ENCODE data around the gene SYT1.
A peak's percentile ranks its signal among the peaks of the same experiment; 100 is the strongest.

The SYT1 gene

DNA sequence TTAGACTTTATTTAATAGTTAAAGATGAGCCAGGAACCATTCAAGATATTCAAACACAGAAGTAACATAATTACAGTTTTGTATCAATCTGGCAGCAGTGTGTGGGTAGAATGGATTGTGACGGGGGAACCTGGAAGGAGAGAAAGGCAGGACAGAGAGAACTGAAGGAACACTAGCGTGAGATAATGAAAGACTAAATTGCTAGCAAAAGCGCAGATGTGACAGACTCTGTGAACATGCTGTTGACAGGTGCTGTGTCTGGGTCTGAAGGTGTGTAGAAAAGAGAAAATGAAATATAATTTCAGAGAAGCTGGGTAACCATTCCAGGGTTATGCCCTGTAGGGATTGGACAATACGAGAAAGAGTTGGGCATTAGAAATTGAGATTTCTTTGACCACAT lies 372.3 kb downstream of the SYT1 start:
- no peak for DNase-seq

DNA sequence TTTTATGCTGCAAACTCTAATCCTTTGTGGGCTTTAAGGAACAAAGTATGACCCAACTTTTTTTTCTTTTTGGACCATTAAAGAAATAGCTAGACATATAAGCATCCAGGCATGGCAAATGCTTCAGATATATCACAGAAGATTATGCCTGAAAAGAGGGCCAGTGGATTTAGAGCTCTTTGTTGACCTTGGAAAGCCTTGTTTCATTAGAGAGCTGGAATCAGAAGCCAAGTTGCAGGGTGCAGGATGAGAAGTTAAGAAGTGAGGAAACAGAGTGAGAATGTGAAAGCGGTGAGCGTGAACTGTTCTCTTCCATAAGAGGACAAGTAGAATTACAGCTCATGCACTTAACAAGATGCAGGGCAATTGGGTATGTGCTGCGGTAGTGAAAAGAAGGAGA lies 373.7 kb downstream of the SYT1 start:
- DNase-seq: no peak

DNA sequence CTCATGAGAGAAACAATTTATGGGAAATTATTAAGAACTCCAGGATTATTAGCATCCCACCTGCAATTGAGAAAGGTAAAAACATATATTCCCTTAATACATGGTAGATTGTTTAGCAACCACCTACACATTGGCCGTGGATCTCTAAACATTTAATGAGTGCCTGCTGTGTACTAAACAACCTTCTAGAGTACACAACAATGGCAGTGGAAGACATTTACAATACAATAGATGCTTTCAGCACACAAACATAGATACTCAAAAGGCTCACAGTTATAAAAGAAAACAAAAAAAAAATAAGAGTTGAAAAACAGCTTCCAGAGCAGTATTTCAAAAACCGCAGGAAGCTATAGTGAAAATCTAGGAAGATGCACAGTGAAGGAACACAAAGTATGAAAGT lies 382.9 kb downstream of the SYT1 start:
- DNase-seq: no peak

DNA sequence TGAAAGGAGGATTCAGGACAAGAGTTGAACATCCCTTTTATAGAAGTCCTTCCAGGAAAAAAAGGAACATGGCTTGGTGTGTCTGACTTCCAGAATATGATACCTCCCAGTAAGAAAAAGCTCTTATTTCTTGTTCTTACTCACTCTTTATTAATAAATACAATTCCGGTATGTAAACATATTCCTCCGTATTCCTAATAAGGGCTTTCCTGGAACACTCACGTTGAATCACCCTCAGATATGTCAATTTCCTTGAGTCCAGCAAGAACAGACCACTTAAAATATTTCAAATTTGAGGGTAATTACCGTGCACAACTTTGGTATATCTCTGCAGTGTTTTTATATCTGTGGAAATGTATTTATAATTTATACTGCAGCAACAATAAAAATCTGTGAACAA lies 385.6 kb downstream of the SYT1 start:
- DNase-seq: no peak

DNA sequence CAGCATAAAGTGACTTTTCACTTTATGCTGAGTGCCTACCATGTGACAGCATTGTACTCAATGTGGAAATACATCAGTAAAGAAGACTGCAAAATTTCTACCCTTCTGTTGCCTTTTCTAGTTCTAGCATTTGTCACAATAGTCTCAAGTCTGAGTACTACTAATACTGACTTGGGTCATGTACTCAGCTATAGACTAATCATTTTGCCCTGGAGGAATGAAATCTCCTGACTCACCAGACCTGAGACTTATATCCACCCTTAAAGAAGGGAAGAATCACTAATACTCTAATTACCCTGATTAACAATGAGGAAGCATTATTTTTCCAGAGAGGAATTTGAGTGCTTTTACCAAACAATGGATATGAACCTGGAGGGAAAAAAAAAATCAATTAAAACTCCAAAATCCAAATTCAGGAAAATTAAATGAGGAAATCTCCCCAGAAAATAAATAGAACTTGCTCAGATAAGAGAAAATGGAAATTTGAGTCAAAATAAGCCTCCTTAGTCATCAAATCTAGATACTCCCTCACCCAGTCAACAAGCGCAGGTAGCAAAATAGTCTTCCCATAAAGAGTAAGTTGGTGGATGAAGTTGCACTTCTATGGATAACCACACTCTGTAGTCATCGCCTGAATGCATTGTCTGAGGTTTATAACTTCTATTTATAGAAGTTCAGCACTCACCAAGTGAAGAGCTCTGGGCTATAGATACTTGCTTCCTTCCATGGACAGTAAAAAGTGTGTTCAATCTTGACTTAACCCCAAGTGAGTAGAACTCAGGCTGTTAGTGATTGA lies 386.6 kb downstream of the SYT1 start:
- DNase-seq: no peak

DNA sequence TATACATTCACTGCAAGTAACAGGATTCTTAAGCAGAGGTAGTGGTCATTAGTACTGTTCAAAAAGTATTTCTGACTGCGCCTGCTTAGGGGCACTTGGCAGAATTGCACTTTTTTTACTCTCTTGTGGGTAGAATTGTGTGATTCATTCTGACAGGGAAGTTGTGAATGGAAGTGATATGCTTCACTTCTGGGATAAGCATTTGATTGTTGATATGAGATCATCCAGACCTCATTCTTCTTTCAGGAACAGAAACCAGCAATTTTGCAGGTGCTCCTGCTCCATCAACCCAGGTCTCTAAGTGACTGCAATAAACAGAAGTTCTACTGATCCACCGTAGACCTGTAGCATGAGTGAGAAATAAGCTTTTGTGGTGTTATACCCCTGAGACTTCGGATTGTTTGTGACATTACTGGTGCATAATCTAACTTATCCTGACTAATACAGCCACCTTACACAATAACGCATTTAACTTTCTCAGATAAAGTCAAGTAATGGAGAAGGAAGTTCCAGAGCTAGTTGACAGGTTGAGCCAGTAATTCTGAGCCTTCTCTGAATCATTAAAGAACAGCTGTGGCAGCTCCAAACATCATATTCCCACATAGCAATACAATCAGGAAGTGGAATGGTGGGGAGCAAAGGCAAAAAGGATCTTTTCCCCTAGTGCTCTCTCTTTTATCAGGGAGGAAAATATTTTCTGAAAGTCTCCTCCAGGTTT lies 387.9 kb downstream of the SYT1 start:
- DNase-seq: no peak

DNA sequence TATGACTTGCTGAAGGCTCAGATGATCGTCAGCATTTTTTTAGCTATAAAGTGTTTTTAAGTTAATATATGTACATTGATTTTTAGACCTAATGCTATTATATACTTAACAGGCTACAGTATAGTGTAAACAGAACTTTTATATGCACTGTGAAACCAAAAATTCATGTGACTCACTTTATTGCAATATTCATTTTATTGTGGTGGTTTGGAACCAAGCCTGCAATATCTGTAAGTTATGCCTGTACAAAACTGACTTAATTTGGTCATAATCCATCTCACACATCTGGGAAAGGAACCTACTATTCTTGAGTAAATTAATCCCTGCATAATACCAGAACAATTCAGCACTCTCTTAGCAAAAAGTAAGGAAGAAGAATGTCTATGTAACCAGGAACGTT lies 390.7 kb downstream of the SYT1 start:
- DNase-seq: no peak

DNA sequence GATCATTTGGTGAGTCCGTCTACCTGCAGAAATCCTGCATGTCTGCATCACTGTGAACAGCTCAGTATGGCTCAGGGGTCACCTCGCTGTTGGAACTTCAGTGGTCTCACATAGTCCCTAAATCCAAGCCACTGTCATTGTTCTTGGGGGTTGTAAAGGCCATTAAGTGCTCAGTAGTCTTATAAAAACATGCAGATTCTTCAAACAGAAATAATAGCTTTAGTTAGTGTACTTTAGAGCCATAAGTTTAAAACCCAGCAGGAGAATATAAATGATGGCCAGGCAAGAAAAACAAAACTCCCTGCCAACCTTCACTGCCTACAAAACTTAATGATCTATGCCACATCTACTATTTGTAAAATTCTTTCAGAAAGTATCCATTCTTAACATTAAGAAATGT lies 396.3 kb downstream of the SYT1 start:
- no peak for DNase-seq

DNA sequence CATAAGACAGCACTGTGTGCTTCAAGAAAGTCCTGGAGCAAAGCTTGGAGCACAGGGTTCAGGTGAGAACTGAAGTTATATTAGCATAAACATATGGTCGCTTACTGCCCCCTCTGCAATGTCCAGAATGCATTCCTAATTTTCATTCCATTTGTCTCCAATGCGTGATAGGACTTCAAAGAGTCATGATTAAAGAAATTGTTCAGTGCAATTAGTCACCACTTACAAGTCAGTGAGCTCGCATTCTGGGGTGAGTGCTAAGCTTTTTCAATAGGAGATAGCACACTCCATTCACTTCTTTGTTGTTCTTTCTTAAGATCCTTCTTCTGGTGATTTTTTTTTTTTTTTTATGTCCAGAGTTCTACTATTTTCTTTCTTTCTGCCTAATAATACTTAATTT lies 398.4 kb downstream of the SYT1 start:
- no peak for DNase-seq

DNA sequence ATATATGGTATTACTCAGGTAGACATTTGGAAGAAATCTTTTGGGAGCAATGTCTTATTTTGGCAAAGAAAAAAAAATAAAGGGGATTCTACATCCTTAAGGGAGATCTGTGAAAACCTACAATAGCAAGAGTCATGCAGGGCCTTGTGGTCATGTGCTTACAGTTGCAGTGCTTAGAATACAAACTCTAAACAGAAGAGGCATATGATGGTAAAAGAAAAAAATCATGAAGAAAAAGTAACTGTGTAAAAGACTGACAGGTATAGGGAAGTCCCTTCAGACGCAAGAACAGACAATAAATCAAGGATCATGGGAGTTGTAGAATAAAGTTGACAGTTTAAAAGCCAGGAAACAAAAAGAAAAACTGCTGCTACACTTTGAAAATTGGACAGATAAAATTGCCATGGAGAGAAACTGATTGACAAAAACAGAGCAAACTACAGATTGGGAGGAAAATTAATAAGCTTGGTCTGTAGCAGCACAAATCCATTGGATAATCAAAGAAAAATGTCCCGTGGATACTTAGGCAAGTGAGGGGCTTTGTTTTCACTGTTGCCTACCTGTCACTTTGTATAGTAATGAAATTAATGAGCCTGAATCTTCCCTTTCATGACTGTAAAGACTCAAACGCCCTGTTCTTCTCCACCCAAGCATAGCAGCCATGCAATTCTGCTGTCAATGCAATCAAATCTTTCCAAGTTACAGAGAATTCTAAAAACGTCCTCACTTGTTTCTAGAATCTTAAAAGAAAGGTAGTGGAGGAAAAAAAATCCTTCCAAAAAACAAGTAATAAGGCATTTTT lies 402.0 kb downstream of the SYT1 start:
- no peak for DNase-seq

DNA sequence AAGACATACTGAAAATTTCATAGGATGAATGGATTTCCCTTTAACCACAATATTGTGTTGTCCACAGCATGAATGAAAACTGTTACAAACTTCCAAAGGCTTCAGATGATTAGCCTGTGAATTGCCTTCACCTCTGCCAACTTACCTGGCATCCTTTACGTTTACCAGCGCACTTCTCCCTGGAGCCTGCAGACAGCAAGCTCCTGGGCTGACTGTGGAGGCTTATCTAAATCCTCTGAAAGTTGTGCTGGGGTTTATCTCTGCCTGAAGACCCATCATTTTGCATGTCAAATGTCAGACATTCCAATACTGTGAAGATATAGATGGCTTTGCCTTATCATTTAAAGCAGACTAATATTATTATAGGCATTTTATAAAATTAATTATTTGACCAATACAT lies 403.0 kb downstream of the SYT1 start:
- DNase-seq: no peak

DNA sequence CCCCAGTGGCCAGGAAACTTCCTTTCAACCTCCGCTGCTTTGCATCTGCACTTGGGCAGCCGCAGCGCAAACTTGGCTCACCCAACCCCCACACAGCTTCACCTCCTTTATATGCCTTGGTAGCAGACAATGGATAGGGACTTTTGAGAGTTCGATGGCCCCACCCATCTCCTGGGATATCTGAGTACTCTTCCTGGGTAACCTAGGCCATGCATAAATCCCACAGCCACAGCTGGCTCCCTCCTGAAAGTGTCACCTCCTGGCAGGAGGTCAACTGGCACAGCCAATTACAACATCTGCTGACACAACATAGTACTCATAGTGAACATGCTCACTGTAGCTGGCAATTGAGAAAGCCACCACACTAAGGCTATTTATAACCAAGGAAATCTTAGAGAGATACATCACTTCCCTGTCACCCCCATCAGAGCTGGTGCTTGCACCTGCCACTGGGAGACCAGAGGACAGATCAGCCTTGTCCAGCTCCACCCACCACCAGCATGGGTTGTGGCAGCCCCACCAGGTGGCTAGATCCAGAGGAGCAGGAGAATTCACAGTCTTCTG lies 410.0 kb downstream of the SYT1 start:
- peak; percentile 67 for DNase-seq

DNA sequence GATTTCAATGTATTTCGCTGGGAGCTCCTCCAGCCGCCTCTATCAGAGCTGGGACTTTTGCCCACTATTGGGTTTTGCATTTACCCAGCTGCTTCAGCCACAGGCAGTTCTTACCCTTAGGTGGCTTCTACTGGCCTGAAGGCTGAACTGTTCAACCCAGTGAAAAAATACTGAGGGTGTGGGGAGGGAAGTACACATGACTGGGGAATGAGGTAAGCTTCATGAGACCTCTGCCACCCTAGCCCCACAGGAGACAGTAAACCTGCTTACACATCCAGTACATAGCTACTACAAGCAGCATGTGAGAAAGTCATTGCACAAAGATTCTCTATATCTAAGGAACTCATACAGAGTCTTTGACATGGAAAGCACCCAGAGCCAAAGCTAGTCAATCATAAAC lies 411.1 kb downstream of the SYT1 start:
- DNase-seq: no peak

DNA sequence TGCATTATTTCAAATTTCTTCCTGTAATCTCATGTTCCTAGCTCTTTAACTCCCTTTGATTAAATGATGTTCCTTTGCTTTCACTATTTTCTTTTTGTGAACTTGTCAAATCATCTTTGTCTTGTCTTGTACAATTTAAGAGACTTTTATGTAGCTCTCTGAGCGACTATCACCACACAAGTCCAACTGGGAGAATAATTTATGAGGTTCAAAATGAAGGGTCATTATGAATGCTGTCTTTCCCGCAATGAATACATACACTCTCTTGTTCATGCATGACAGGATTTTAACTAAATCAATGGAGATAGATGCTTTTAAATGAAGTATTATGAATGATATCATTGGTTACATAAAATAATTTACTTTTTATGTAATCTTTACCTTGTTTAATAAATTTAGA lies 418.8 kb downstream of the SYT1 start:
- no peak for DNase-seq

DNA sequence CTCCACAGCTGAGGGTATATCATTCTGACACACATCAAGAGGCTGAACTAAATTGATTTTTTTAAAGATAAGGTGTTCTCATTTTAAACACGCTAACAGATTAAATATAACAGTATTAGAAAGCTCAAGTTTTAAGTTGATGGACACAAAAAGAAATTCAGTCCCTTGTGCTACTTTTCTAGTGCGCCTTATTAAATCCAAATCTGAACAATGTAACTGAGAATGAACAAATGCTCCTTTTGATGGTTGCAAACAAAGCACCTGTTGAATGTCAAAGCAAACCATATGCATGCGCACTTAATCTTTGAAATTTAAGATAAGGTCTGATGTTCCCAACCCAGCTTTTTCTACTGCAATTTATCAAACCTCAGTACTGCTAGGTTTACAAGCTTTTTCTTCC lies 424.3 kb downstream of the SYT1 start:
- no peak for DNase-seq

DNA sequence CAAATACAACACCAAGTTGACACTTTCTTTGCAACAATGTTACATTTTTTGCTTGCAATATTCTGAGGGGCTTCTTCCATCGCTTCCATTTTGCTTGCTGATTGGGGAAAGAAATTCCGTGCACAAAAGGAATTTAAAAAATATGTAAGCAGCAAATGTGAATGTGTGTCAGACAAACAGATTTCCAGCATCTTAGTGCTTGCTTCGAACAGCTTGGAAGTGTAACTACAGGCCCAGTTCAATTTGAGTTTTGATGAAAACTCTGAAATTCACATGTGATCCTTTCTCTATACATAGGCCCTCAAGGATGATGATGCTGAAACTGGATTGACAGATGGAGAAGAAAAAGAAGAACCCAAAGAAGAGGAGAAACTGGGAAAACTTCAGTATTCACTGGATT lies 427.1 kb downstream of the SYT1 start:
- no peak for DNase-seq

DNA sequence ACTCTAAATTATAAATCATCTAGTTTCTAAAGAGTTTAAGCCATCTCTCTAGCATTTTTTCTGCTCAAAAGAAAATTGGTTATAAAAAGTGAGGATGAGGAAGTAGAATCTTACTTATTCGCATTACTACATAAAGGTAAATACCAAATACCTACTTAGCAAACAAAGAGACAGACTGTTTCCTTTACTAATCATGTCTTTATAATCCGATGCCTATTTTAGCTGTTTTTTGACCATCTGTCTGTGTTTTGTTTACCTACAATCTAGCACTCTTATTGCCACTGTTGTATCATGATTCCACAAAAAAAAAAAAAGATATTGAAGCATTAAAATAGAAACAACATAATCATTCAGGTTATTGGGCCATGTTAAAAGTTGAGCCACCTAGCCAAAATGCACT lies 430.0 kb downstream of the SYT1 start:
- DNase-seq: no peak

DNA sequence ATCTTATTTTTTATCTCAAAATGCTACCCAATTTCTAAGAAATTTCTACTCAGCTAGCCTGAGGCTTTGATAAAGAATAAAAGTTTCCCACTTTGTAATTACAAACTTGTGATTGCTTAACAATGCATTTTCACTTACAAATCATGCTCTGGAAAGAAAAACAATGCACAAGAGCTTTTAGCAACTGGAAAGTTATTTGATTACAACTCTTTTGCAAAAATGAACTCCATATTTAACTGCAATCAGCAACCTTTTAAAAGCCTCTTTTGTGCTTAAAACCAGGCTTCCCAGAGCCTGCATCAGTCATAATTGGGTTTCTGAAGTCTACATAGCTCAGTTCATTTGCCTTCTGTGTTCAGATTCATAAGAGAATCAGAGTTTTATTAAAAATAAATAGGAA lies 431.0 kb downstream of the SYT1 start:
- DNase-seq: no peak

DNA sequence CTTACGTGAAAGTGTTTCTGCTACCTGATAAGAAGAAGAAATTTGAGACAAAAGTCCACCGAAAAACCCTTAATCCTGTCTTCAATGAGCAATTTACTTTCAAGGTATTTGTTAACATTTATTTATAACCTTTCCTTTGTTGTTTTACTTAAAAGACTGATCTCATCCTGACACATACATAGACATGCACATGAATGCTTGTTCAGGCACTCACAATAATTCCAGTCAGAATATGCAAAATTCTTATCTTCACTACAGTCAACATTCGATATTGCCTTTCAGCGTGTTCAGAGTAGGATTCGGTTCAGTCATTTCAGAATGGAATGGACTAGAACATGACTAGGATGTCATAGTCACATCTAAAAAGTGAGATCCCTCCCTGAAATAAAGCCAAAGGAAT lies 431.6 kb downstream of the SYT1 start:
- no peak for DNase-seq

DNA sequence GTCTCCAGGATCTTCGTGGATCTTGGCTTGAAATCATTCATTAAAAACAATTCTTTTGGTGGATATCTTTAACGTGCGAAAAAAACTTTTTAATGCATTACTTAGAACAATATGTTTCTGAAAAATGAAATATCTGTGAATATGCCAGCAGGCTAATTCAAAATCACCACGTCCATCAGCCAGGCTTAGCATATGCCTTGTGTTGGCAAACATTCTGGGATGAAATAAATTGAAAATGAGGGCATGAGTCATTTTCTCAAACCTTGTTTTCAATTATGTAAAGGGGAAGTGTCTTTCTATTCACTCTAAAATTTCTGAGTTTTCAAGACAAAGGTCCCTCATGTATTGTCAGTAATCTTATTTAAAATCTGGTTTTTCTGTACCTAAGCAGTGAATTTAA lies 432.3 kb downstream of the SYT1 start:
- DNase-seq: no peak

DNA sequence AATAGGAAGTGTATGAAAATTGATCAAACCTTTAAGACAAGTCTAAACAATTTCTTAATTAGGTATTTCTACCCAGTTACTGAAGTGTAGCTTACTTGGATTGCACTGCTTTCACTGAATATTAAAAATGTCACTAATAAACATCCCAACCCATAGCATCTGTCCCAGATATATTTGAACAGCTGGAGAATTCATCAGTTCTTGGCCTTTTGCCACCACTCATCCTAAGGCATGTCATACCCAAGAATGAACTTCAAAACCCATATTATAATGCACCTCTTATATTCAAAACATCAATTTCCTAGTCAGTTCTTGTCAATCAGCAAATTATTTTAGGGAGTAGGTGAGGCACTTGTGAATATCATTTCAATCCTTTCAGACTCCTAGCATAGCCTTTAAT lies 433.9 kb downstream of the SYT1 start:
- DNase-seq: no peak

DNA sequence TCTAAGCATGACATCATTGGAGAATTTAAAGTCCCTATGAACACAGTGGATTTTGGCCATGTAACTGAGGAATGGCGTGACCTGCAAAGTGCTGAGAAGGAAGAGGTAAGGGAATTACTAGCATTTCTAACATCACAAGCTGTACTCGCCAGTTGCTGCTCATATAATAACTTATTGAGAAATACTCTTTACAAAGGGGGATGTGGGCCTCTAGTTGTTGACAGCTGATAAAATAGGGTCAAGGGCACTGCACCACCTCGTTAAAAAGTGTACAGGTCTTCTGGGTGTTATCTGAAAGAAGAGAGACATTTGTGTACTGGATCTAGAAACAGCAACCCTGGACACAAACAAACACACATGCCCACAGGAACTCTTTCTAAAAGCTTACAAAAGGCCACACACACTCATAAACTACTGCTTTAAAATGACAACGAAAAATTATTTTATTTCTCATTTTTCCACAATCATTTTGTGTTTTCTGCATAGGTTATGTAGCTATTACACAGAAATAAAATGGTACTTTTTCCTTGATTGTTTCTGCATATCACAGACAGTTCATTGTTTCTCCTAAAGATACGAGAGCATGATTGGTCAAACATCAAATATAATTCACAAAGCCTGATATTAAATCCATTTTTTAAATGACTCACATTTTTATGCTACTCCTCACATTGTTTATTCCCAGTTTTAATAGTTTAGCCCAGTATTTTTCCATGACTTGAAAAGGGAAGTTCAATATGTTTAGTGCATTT lies 435.0 kb downstream of the SYT1 start:
- DNase-seq: no peak

DNA sequence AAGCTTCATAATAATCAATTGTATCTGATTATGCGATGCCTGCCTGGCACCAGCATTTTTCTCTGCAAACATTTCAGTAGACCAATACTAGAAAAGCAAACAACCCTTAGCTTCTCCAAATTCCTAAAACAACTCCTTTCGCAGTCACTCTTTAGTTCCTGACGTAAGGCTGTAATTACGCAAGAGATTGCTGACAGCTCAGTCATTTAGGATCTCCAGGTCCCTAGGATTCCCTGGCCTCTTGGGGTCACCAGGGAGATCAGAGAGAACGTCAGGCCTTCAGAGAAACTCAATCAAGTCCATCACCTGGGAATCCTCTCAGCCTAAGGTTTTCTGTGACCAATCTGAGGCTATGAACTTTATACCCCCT lies 435.6 kb downstream of the SYT1 start:
- DNase-seq: no peak
